GM19467 (cell line): ENCODE data around the gene TREML1.

ENCODE experiments used
- ATAC-seq: cut with Tn5 transposase; IDR thresholded peaks from one replicate; pipeline ENCODE4 v1.9.1; 2021; ENCODE audit warnings: mild to moderate bottlenecking, moderate library complexity; ENCODE audit not compliant: unreplicated experiment

Gene TREML1

GRCh38 chr6:41179163-41179562 is 25.0 kb upstream of the TREML1 start:
- ATAC-seq: no peak

GRCh38 chr6:41177695-41178094 is 23.5 kb upstream of the TREML1 start:
- no peak for ATAC-seq

DNA sequence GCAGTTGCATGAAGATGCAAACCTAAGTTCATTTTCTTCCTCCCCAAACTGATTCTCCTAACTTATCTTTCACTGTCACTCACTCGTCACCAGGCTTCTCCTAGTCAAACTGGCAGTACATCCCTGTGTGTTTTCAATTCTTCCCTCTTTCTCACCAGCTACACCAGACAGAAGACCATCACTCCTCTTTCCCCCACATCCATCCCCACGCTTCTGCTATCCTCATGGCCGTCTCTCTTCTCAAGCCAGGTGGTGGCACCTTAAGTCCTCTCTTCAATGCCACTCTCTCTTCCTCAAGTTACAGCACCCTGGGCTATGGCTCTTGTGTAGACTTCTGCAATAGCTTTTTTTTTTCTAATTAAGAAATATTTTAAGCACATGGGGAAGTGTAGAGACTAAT is 23.1 kb upstream of the TREML1 start:
- no peak for ATAC-seq

DNA sequence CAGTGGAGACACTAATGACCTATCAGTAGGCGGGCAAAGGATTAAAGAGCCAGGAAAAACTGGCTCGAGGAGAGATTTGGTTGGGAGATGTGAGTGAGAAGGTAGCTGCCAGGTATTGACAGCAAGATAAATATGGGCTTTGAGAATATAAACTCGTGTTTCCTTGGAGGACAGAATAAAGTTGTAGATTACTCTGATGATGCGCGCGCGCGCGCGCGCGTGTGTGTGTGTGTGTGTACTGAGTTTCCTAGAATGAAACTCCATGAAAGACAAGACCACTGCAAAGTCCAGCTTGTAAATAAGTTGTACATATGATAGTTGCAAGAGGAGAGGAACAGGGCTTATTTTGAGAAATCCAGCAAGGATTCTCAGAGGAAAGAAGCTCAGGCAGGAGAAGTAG is 22.0 kb upstream of the TREML1 start:
- no peak for ATAC-seq

GRCh38 chr6:41175084-41175483 is 20.9 kb upstream of the TREML1 start:
- ATAC-seq: no peak

- no peak for ATAC-seq
Observed at GRCh38 chr6:41174610-41175009, 20.5 kb upstream of the TREML1 start.

GRCh38 chr6:41171908-41172307 is 17.8 kb upstream of the TREML1 start:
- no peak for ATAC-seq

GRCh38 chr6:41170547-41171160 is 16.5 kb upstream of the TREML1 start:
- no peak for ATAC-seq

- no peak for ATAC-seq
Observed at GRCh38 chr6:41167173-41167963, 13.2 kb upstream of the TREML1 start.

GRCh38 chr6:41164551-41165120 is 10.5 kb upstream of the TREML1 start:
- ATAC-seq: no peak

DNA sequence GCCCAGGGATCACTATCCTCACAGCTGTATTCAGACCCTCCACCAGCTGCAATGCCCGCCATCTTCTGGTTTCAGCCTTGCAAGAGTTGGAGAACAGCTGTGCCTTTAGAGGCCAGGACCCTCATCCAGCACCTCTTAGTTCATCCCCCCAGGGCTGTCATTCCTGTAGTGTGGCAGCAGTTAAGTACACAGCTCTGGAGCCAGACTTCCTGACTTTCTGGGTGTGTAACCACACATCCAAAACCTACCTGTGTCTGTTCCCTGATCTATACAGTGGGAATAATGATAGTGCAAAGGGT is 9.2 kb upstream of the TREML1 start:
- ATAC-seq: no peak

DNA sequence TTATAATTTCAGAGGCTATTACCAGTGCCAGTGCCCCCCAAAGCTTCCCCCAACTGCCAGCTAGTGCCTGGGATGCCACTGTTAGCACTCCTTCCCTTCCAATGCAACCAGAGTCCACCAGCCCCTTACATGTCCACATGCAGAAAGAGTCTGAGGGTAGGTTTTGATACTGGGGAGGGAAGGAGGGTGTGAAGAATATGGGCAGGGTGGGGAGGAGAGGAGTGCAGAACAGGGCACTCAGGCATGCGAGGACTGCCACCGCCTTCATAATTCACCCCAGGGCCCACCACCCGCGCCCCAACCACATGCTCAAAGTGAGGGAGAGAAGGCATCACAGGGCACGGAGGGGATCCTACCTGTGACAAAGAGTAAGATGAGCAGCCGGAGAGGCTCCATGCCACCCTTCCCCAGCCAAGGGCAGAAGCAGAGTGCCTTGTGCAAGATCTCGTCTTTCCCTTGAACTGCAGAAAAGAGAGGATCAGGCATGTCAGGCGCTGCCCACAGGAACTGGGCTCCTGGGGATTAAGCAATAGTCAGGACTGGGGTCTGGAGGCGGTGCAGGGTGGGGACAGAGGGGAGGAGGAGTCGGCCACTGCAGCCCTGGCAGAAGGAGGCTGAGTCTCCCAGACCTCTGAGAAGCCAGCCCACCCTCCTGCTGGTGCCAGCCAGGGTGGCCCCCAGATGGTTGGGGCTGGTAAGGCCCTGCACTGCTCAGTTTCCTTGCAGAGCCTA is 8.7 kb upstream of the TREML1 start, which contains the start of gene TREM2:
Gene TREM2 (minus strand): TSS at position 430 of the 732 bp plus-strand sequence. CDS start 34 bp downstream, at position 396.
- no peak for ATAC-seq

GRCh38 chr6:41161851-41162552 is 7.9 kb upstream of the TREML1 start:
- no peak for ATAC-seq

- no peak for ATAC-seq
Observed at GRCh38 chr6:41161380-41161779, 7.2 kb upstream of the TREML1 start.

DNA sequence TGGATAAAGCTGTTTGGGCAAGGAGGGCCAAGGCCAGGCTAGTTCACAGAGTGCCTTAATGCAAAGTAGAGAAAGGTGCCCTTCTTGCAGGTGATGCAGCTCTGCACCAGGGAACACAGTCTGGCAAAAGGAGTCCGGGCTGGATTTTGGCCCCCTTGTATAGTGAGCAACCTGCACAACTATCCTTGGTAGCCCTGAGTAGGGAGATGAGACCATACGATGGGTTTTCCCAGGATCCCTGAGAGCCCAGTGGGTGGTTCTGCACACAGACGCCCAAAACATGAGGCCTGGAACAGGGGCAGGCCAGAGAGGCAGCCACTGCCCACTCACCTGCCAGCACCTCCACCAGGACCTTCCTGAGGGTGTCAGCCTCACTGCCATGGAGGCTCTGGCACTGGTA is 6.8 kb upstream of the TREML1 start:
- no peak for ATAC-seq

DNA sequence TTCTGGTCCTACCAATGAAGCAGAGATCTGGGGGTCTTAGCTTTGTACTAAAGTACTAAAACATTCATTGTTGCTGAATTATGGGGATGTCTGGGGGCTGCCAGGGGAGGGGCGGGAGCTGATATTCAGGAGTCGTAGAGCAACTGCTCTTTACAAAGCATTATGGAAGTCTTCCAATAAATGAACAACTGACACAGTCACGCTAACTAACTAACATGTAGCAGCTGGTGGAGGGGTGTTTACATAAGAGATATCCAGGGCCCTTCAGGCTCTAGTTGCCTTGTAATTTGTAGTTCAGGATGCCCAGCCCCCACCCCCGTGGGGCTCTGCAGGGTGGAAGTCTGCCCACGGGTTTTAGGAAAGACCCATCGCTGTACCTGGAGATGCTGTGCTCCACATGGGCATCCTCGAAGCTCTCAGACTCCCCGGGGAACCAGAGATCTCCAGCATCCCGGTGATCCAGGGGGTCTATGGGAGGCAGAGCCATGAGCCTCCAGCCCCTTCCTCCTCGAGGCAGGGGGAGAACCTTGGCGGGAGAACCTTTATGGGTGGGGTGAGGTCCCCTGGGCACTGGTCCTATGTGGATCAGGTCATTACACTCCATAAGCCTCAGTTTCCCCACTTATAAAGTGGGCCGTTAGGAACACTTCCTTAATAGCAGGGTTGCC is 5.4 kb upstream of the TREML1 start:
- no peak for ATAC-seq

DNA sequence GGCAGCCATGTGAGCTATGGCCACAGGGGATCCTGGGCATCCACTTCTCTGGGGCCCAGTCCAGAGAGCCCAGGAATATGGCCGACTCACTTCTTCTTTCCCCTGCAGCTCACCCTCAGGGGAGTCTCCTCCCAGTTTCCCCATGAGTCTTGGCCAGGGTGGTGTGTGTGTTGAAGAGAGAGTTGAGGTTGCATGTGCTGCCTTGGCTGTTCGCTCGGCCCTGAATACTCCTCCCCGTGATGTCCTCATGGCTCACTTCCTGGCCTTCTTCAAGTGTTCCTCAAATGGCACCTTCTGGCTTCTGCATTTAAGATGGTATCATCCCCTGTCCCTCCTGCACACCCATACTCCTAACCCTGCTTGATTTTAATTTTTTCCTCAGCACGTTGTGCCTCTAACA is 3.2 kb upstream of the TREML1 start:
- no peak for ATAC-seq

DNA sequence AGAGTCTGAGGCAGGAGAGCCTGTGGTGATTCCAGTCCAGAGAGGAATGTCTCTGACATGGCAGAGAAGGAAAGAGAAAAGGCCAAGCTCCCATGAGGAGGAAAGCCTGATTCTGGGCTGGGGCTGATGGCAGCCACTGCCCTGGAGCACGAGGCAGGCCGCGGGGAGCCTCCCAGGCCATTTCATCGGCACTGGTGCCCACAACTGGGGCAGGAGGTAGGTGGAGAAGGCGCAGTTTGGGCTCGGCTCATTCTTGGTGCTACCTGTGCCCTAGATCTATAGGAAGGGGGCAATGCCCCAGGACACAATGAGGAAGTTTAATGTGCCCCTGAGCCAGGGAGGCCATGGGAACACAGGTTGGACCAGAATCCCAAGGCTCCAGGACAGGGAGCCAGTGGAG is 2.6 kb upstream of the TREML1 start:
- ATAC-seq: no peak

DNA sequence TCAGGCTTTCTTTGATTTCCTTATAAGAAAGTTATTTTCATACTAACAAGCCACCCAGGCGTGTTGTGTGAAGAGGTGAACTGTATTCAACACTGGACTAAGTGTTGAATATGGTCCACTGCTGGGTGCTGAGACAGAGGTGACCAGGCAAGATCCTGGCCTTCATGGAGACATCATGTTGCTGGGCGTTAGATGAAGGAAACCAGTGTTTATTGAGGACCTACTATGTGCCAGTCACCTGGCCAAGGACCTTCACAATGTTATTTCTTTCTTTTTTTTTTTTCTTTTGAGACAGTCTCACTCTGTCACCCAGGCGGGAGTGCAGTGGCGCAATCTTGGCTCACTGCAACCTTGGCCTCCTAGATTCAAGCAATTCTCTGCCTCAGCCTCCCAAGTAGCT is 1.9 kb upstream of the TREML1 start:
- no peak for ATAC-seq

DNA sequence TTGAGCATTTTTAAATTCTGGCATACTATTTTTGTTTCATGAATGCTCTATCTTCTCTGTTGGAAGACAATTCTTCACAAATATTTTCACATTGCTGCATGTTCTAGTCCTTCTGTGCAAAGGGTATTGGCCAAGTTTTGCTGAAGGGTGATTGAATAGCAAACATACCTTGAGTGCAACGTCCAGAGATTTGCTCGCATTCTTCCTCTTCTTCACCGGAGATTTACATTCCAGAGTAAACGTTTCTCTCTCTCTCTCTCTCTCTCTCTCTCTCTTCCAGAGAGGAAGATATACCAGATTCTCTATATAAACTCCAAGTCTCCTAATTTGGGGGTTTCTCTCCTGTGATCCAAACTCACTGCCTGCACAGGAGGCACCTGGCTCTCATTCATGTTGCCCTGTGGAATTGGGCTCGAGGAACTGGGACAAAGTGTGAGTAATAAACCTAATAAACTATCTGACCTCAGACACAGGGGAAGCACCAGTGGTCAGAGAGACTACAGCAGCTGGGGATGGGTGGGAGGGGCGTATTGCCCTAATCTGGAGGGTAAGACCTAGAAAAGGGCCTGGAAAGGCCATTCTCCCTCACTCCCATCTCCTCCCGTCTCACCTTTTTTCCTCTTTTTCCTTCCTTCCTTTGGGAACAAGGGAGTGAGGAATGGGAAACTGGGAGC is 1.1 kb upstream of the TREML1 start:
- ATAC-seq: no peak
